Peyer's patch (tissue), 4 donors: ENCODE results near the gene LDLRAD4. TPM values are rescaled to one million over a fixed set of nuclear protein-coding genes. Genes with fewer than 3 reads are reported as not detected.
A peak's percentile ranks its signal among the peaks of the same experiment; 100 is the strongest.

Experiments
- DNase-seq, 3 donors: peaks; one replicate each; pipeline ENCODE4 v3.0.0-alpha.2; 2017 to 2019
- H3K27ac ChIP-seq, 4 donors: fragments of 200-600 bp; sonication (generic); one replicate each; pipeline ENCODE4 v1.5.1; 2016 to 2019
- H3K27me3 ChIP-seq, 2 donors: fragments of 200-600 bp; sonication (generic); one replicate each; pipeline ENCODE4 v1.5.1; 2019
- H3K36me3 ChIP-seq, 3 donors: fragments of 200-600 bp; sonication (generic); one replicate each; pipeline ENCODE4 v1.5.1; 2016 to 2019
- H3K4me1 ChIP-seq, 4 donors: fragments of 200-600 bp; sonication (generic); one replicate each; pipeline ENCODE4 v1.5.1; 2016 to 2019
- H3K4me3 ChIP-seq, 4 donors: fragments of 200-600 bp; sonication (generic); 1 replicate in 3 of 4; 2 replicates in 1 of 4; pipeline ENCODE4 v1.5.1; 2016 to 2019; ENCODE audit warnings: mild to moderate bottlenecking in 1 of 4
- H3K9me3 ChIP-seq, 4 donors: fragments of 200-600 bp; sonication (generic); one replicate each; pipeline ENCODE4 v1.5.1; 2016 to 2019; ENCODE audit warnings: mild to moderate bottlenecking in 1 of 4
- CTCF ChIP-seq, 6 experiments: fragments of 450-650 bp in 4 of 6; fragments of 200-600 bp in 2 of 6; sonication (generic) in 1 of 6; IDR thresholded peaks; one replicate each; pipeline ENCODE4 v1.5.1; 2017 to 2019; ENCODE audit warnings: antibody characterized with exemption in 6 of 6, mild to moderate bottlenecking in 3 of 6, moderate library complexity in 1 of 6
- POLR2A ChIP-seq, 2 donors: fragments of 450-650 bp; IDR thresholded peaks; one replicate each; pipeline ENCODE4 v1.5.1; 2017; ENCODE audit warnings: antibody characterized with exemption in 2 of 2, mild to moderate bottlenecking in 2 of 2, moderate library complexity in 2 of 2
- total RNA-seq, 4 donors: library from RNA; depleted of rRNA; stranded (reverse); fragments of >200 nt; gene quantifications; one replicate each; pipeline ENCODE4 v1.1.0, GENCODE V29; 2016

Gene LDLRAD4
- total RNA-seq, 4 donors from 2014 or later = 24.8 to 128 (median 50.0) TPM

- no peaks in the 10 kb centered on the region for H3K9me3 ChIP-seq
- peak overlapping the region in 2 of 4 donors; percentile 68 to 69 for H3K27ac ChIP-seq
- H3K27me3 ChIP-seq = no peaks in the 10 kb centered on the region
- DNase-seq = no peak
- no peak overlapping the region for H3K4me3 ChIP-seq
- no peak for TF ChIP-seq CTCF (IDR thresholded peaks at IDR 0.05)
- TF ChIP-seq POLR2A (IDR thresholded peaks at IDR 0.05) = no peak
- H3K4me1 ChIP-seq = peaks cover 0 to 14% (median 0%) of the 10 kb centered on the region in 4 donors
- no peaks in the 10 kb centered on the region for H3K36me3 ChIP-seq
Measured at GRCh38 chr18:13178197-13178596, 40.4 kb upstream of the LDLRAD4 start.

GRCh38 chr18:13178976-13179375 is 39.6 kb upstream of the LDLRAD4 start:
- no peak overlapping the region for H3K4me3 ChIP-seq
- peaks cover 0 to 14% (median 0%) of the 10 kb centered on the region in 4 donors for H3K4me1 ChIP-seq
- no peaks in the 10 kb centered on the region for H3K36me3 ChIP-seq
- H3K27ac ChIP-seq = peak overlapping the region in 3 of 4 donors; percentile 14 to 69 (median 68)
- no peak for DNase-seq
- H3K9me3 ChIP-seq = no peaks in the 10 kb centered on the region
- TF ChIP-seq POLR2A (IDR thresholded peaks at IDR 0.05) (no peak), CTCF (IDR thresholded peaks at IDR 0.05) (no peak)
- no peaks in the 10 kb centered on the region for H3K27me3 ChIP-seq

GRCh38 chr18:13179566-13180113 is 38.9 kb upstream of the LDLRAD4 start:
- Histone ChIP-seq H3K4me3 (no peak overlapping the region), H3K27me3 (no peaks in the 10 kb centered on the region), H3K9me3 (no peaks in the 10 kb centered on the region), H3K36me3 (no peaks in the 10 kb centered on the region), H3K27ac (peak overlapping the region in 2 of 4 donors; percentile 68 to 69), H3K4me1 (peaks cover 0 to 14% (median 0%) of the 10 kb centered on the region in 4 donors)
- TF ChIP-seq POLR2A (IDR thresholded peaks at IDR 0.05) (no peak), CTCF (IDR thresholded peaks at IDR 0.05) (no peak)
- peak in 2 of 3 donors; percentile 71 to 87 for DNase-seq

- TF ChIP-seq POLR2A (IDR thresholded peaks at IDR 0.05) (no peak), CTCF (IDR thresholded peaks at IDR 0.05) (no peak)
- no peaks in the 10 kb centered on the region for H3K36me3 ChIP-seq
- H3K9me3 ChIP-seq = no peaks in the 10 kb centered on the region
- no peak overlapping the region for H3K27ac ChIP-seq
- H3K27me3 ChIP-seq = no peaks in the 10 kb centered on the region
- DNase-seq = no peak
- H3K4me1 ChIP-seq = peaks cover 0 to 14% (median 0%) of the 10 kb centered on the region in 4 donors
- H3K4me3 ChIP-seq = no peak overlapping the region
Measured at GRCh38 chr18:13180614-13181375, 37.8 kb upstream of the LDLRAD4 start.

GRCh38 chr18:13181765-13182164 is 36.8 kb upstream of the LDLRAD4 start:
- Histone ChIP-seq H3K9me3 (no peaks in the 10 kb centered on the region), H3K4me3 (no peak overlapping the region), H3K27me3 (no peaks in the 10 kb centered on the region), H3K27ac (no peak overlapping the region), H3K4me1 (peaks cover 0 to 14% (median 0%) of the 10 kb centered on the region in 4 donors), H3K36me3 (no peaks in the 10 kb centered on the region)
- DNase-seq = no peak
- TF ChIP-seq CTCF (IDR thresholded peaks at IDR 0.05) (no peak), POLR2A (IDR thresholded peaks at IDR 0.05) (no peak)
